ENCODE measurements around the gene MYH10. TPM values are rescaled to one million over a fixed set of nuclear protein-coding genes. Genes with fewer than 3 reads are reported as not detected.

Gene MYH10
- total RNA-seq, 1 experiment from 2014 or later: 1.6 TPM

- DNase-seq: no peak
- H3K4me2 ChIP-seq: peak overlapping the region; percentile 61
- H4K20me1 ChIP-seq (ENCODE audit: insufficient read depth): no peaks in the 10 kb centered on the region
- no peaks in the 10 kb centered on the region for H3K9me2 ChIP-seq (ENCODE audit: insufficient read depth)
- H3K27me3 ChIP-seq (ENCODE audit: insufficient read depth, low read depth): peaks cover 5% of the 10 kb centered on the region; the same call in 1 of the 2 replicates
- TF ChIP-seq CTCF (conservative IDR thresholded peaks at IDR 0.05) (no peak), EZH2 (IDR thresholded peaks at IDR 0.05; ENCODE audit: low read depth) (no peak)
- no peaks in the 10 kb centered on the region for H3K9me3 ChIP-seq (ENCODE audit: insufficient read depth, low read depth)
- POLR2A ChIA-PET (ENCODE audit: unreplicated experiment): no interaction called here
- no peaks in the 10 kb centered on the region for H3K79me2 ChIP-seq (ENCODE audit: low read depth)
- H3K4me1 ChIP-seq (replicated peaks; ENCODE audit: insufficient read depth): no peaks in the 10 kb centered on the region
- H3K27ac ChIP-seq: no peak overlapping the region
- H2AFZ ChIP-seq: 0 out of 2 replicates have a peak overlapping the region, but pooled peaks have one; percentile 43
- intact Hi-C loops (cut with micrococcal nuclease; ENCODE audit: unreplicated experiment): loop anchor here (10.0 kb wide), 1 partner anchor 57 kb away; no protein-coding TSS in a partner anchor
- no peaks in the 10 kb centered on the region for H3F3A ChIP-seq (ENCODE audit: insufficient read depth, low read depth)
- no TSS peak for BruUV-seq (replicated peaks)
- H3K36me3 ChIP-seq (ENCODE audit: low read depth): no peaks in the 10 kb centered on the region
- H3K4me3 ChIP-seq: peak overlapping the region; percentile 48; the same call in 1 of the 2 replicates
- CTCF ChIA-PET: no interaction called here
Measured at GRCh38 chr17:8631554-8631877, 991 bp upstream of the MYH10 start.

- Histone ChIP-seq H3K27me3 (ENCODE audit: insufficient read depth, low read depth) (no peaks in the 10 kb centered on the region), H3K4me2 (peak overlapping the region; percentile 61), H3K4me3 (peak overlapping the region; percentile 48; the same call in 1 of the 2 replicates), H2AFZ (0 out of 2 replicates have a peak overlapping the region, but pooled peaks have one; percentile 43), H4K20me1 (ENCODE audit: insufficient read depth) (no peaks in the 10 kb centered on the region), H3K36me3 (ENCODE audit: low read depth) (no peaks in the 10 kb centered on the region), H3K9me3 (ENCODE audit: insufficient read depth, low read depth) (no peaks in the 10 kb centered on the region), H3K79me2 (ENCODE audit: low read depth) (no peaks in the 10 kb centered on the region), H3K4me1 (replicated peaks; ENCODE audit: insufficient read depth) (no peaks in the 10 kb centered on the region), H3K9me2 (ENCODE audit: insufficient read depth) (no peaks in the 10 kb centered on the region), H3F3A (ENCODE audit: insufficient read depth, low read depth) (no peaks in the 10 kb centered on the region), H3K27ac (no peak overlapping the region)
- intact Hi-C loops (cut with micrococcal nuclease; ENCODE audit: unreplicated experiment): loop anchor here (10.0 kb wide), 1 partner anchor 56 kb away; no protein-coding TSS in a partner anchor
- peak; percentile 49 to 89 for DNase-seq
- POLR2A ChIA-PET (ENCODE audit: unreplicated experiment): interaction anchor here (0.6 kb wide), 1 partner anchor 450 kb away, joined by 3 read pairs; no protein-coding TSS in a partner anchor
- CTCF ChIA-PET: interaction anchor here (0.6 kb wide), 1 partner anchor 532 kb away, joined by 11 read pairs; no protein-coding TSS in a partner anchor
- BruUV-seq (replicated peaks): no TSS peak
- TF ChIP-seq EZH2 (IDR thresholded peaks at IDR 0.05; ENCODE audit: low read depth) (no peak), CTCF (conservative IDR thresholded peaks at IDR 0.05) (no peak)
Measured at GRCh38 chr17:8630802-8631553, 453 bp upstream of the MYH10 start.

GRCh38 chr17:8629371-8630226, 926 bp downstream of the MYH10 start:
- H3K4me1 ChIP-seq (replicated peaks; ENCODE audit: insufficient read depth): no peaks in the 10 kb centered on the region
- no TSS peak for BruUV-seq (replicated peaks)
- peaks cover 5% of the 10 kb centered on the region; the same call in 1 of the 2 replicates for H3K27me3 ChIP-seq (ENCODE audit: insufficient read depth, low read depth)
- no peak overlapping the region for H3K4me3 ChIP-seq
- H3K79me2 ChIP-seq (ENCODE audit: low read depth): no peaks in the 10 kb centered on the region
- TF ChIP-seq EZH2 (IDR thresholded peaks at IDR 0.05; ENCODE audit: low read depth): no peak
- no peak for TF ChIP-seq CTCF (conservative IDR thresholded peaks at IDR 0.05)
- H3K9me2 ChIP-seq (ENCODE audit: insufficient read depth): no peaks in the 10 kb centered on the region
- no peaks in the 10 kb centered on the region for H4K20me1 ChIP-seq (ENCODE audit: insufficient read depth)
- no peak overlapping the region for H2AFZ ChIP-seq
- H3F3A ChIP-seq (ENCODE audit: insufficient read depth, low read depth): no peaks in the 10 kb centered on the region
- ChIA-PET CTCF (no interaction called here), POLR2A (ENCODE audit: unreplicated experiment) (no interaction called here)
- no peaks in the 10 kb centered on the region for H3K36me3 ChIP-seq (ENCODE audit: low read depth)
- no peak overlapping the region for H3K27ac ChIP-seq
- no peak for DNase-seq
- intact Hi-C loops (cut with micrococcal nuclease; ENCODE audit: unreplicated experiment): loop anchor here (10.0 kb wide), 1 partner anchor 55 kb away; no protein-coding TSS in a partner anchor
- H3K4me2 ChIP-seq: no peak overlapping the region
- H3K9me3 ChIP-seq (ENCODE audit: insufficient read depth, low read depth): no peaks in the 10 kb centered on the region

Data from PC-9 (cell line).